ENCODE measurements around the gene NAV2. TPM values are rescaled to one million over a fixed set of nuclear protein-coding genes. Genes with fewer than 3 reads are reported as not detected.

Gene NAV2
- polyA plus RNA-seq, 1 donor (not counting 4 experiments of a cell fraction or from before 2014, with no cell fraction given) = 4.0 TPM

DNA sequence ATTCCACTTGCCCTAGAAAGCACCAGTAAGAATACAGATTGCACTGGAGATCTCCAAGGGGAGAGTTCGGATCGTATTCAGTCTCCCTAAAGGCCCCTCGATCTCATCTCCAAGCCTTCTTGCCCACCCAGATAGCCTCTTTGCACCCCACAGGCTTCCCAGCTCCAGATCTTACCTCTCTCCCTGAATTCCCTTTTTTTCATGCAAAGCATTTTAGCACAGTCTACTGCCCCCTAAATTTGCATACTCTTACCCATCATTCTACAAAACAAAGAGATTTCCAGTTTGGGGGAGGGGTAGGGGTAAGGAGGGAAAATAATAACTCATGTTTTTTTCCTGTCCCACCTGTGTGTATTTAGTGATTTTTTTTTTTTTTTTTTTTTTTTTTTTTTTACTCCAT, 105.2 kb downstream of the NAV2 start:
- TF ChIP-seq, protein P1, sequence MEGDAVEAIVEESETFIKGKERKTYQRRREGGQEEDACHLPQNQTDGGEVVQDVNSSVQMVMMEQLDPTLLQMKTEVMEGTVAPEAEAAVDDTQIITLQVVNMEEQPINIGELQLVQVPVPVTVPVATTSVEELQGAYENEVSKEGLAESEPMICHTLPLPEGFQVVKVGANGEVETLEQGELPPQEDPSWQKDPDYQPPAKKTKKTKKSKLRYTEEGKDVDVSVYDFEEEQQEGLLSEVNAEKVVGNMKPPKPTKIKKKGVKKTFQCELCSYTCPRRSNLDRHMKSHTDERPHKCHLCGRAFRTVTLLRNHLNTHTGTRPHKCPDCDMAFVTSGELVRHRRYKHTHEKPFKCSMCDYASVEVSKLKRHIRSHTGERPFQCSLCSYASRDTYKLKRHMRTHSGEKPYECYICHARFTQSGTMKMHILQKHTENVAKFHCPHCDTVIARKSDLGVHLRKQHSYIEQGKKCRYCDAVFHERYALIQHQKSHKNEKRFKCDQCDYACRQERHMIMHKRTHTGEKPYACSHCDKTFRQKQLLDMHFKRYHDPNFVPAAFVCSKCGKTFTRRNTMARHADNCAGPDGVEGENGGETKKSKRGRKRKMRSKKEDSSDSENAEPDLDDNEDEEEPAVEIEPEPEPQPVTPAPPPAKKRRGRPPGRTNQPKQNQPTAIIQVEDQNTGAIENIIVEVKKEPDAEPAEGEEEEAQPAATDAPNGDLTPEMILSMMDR (optimal IDR thresholded peaks at IDR 0.05 in 1 of 3, IDR thresholded peaks at IDR 0.05 in 1 of 3, conservative IDR thresholded peaks at IDR 0.05 in 1 of 3; ENCODE audit: extremely low read depth in 1 of 3, insufficient read depth in 2 of 3, low read length in 3 of 3) = no peak
- TF ChIP-seq EZH2 (IDR thresholded peaks at IDR 0.05; ENCODE audit: low read length) = no peak

DNA sequence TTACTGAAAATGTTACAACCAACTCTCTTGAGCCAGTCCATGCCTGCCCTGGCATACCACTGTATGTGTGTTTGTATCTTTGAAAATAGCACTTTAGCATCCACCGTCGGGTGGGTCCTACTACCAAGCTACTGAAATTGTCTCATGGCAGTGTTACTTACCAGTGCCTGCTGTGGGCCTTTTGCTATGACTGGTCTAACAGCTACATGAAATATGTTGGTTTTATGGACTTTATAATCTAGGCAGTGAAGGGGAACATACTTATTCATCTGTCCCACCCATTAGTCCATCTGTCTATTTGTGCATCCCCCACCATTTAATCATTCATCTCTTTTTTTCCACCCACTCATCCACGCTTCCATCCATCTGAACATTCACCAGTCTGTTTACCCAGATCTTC, 106.0 kb downstream of the NAV2 start:
- Histone ChIP-seq H3K4me2 (ENCODE audit: control insufficient read depth, extremely low read depth, insufficient read depth, low read depth, low read length) (no peak overlapping the region), H3K36me3 (ENCODE audit: control insufficient read depth in 2 of 2, extremely low read depth in 1 of 2, insufficient read depth in 2 of 2, low read length in 2 of 2) (no peaks in the 10 kb centered on the region), H3K27ac (ENCODE audit: control insufficient read depth, insufficient read depth, low read length) (no peak overlapping the region), H3K79me2 (ENCODE audit: control insufficient read depth, insufficient read depth, low read length) (no peaks in the 10 kb centered on the region), H3K4me1 (ENCODE audit: control insufficient read depth, extremely low read depth, insufficient read depth, low read length) (no peaks in the 10 kb centered on the region), H3K4me3 (ENCODE audit: control insufficient read depth in 2 of 3, extremely low read depth in 1 of 3, insufficient read depth in 2 of 3, low read depth in 1 of 3, low read length in 3 of 3) (no peak overlapping the region), H3K27me3 (ENCODE audit: control insufficient read depth, extremely low read depth, insufficient read depth, low read length) (peaks cover 2% of the 10 kb centered on the region), H3K9me3 (ENCODE audit: control insufficient read depth, low read depth, low read length) (no peaks in the 10 kb centered on the region), H4K20me1 (ENCODE audit: control insufficient read depth, extremely low read depth, insufficient read depth, low read length) (no peaks in the 10 kb centered on the region), H3K9ac (ENCODE audit: control insufficient read depth, extremely low read depth, insufficient read depth, low read length) (no peak overlapping the region), H2AFZ (ENCODE audit: control insufficient read depth, low read length) (no peak overlapping the region), H3K9me1 (ENCODE audit: control insufficient read depth, extremely low read depth, insufficient read depth, low read length) (no peaks in the 10 kb centered on the region)
- TF ChIP-seq, protein P1 (optimal IDR thresholded peaks at IDR 0.05 in 1 of 3, IDR thresholded peaks at IDR 0.05 in 1 of 3, conservative IDR thresholded peaks at IDR 0.05 in 1 of 3; ENCODE audit: extremely low read depth in 1 of 3, insufficient read depth in 2 of 3, low read length in 3 of 3) = no peak
- no peak for TF ChIP-seq EZH2 (IDR thresholded peaks at IDR 0.05; ENCODE audit: low read length)
- dilution Hi-C loops (cut with MboI; ENCODE audit: extremely low pct_ligation_motif_present, low sequenced_read_pairs) = no loop called here
- no peak for FAIRE-seq
- no peak for DNase-seq (ENCODE audit: low read depth, low spot score)

More for the DNA sequence above, 105.2 kb downstream of the NAV2 start:
- no peaks in the 10 kb centered on the region for H3K79me2 ChIP-seq (ENCODE audit: control insufficient read depth, insufficient read depth, low read length)
- no peak overlapping the region for H3K27ac ChIP-seq (ENCODE audit: control insufficient read depth, insufficient read depth, low read length)
- no peaks in the 10 kb centered on the region for H3K9me3 ChIP-seq (ENCODE audit: control insufficient read depth, low read depth, low read length)
- dilution Hi-C loops (cut with MboI; ENCODE audit: extremely low pct_ligation_motif_present, low sequenced_read_pairs) = no loop called here
- no peak for FAIRE-seq
- no peak overlapping the region for H3K4me3 ChIP-seq (ENCODE audit: control insufficient read depth in 2 of 3, extremely low read depth in 1 of 3, insufficient read depth in 2 of 3, low read depth in 1 of 3, low read length in 3 of 3)
- H3K9me1 ChIP-seq (ENCODE audit: control insufficient read depth, extremely low read depth, insufficient read depth, low read length) = no peaks in the 10 kb centered on the region
- DNase-seq (ENCODE audit: low read depth, low spot score) = no peak
- no peaks in the 10 kb centered on the region for H4K20me1 ChIP-seq (ENCODE audit: control insufficient read depth, extremely low read depth, insufficient read depth, low read length)
- no peaks in the 10 kb centered on the region for H3K36me3 ChIP-seq (ENCODE audit: control insufficient read depth in 2 of 2, extremely low read depth in 1 of 2, insufficient read depth in 2 of 2, low read length in 2 of 2)
- H3K4me2 ChIP-seq (ENCODE audit: control insufficient read depth, extremely low read depth, insufficient read depth, low read depth, low read length) = no peak overlapping the region
- H3K27me3 ChIP-seq (ENCODE audit: control insufficient read depth, extremely low read depth, insufficient read depth, low read length) = peaks cover 2% of the 10 kb centered on the region
- H2AFZ ChIP-seq (ENCODE audit: control insufficient read depth, low read length) = no peak overlapping the region
- no peak overlapping the region for H3K9ac ChIP-seq (ENCODE audit: control insufficient read depth, extremely low read depth, insufficient read depth, low read length)
- H3K4me1 ChIP-seq (ENCODE audit: control insufficient read depth, extremely low read depth, insufficient read depth, low read length) = no peaks in the 10 kb centered on the region
